ENCODE results near the gene DPYSL5.

DNA sequence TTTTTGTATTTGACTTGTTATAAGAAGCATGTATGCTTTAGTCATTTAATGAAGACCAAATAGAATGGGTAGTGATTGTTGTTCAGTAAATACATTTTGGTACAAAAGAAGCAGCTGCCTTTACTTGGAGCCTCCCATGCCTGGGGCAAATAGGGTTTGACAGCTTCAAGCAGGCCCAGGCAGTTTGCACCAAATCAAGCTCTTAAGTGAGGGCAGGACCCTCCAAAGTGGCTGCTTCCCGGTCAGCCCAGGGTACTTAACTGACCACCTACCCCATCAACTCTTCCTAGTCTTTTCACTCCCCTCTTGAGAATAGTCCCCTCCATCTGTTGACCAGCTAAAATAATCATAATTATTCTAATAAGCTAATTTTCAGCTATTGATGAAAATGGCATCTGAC, 127.7 kb downstream of the DPYSL5 start:
- TF ChIP-seq, protein P1, sequence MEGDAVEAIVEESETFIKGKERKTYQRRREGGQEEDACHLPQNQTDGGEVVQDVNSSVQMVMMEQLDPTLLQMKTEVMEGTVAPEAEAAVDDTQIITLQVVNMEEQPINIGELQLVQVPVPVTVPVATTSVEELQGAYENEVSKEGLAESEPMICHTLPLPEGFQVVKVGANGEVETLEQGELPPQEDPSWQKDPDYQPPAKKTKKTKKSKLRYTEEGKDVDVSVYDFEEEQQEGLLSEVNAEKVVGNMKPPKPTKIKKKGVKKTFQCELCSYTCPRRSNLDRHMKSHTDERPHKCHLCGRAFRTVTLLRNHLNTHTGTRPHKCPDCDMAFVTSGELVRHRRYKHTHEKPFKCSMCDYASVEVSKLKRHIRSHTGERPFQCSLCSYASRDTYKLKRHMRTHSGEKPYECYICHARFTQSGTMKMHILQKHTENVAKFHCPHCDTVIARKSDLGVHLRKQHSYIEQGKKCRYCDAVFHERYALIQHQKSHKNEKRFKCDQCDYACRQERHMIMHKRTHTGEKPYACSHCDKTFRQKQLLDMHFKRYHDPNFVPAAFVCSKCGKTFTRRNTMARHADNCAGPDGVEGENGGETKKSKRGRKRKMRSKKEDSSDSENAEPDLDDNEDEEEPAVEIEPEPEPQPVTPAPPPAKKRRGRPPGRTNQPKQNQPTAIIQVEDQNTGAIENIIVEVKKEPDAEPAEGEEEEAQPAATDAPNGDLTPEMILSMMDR (IDR thresholded peaks at IDR 0.05; ENCODE audit: low read length) = no peak
- no peak for TF ChIP-seq EZH2 (IDR thresholded peaks at IDR 0.05; ENCODE audit: borderline replicate concordance, low read length)
